Measurements from ENCODE around the gene RPL3.

RPL3 gene

GRCh38 chr22:39280250-39280649 is 39.2 kb downstream of the RPL3 start:
- DNase-seq, result no peak

- DNase-seq, result no peak
Measured at GRCh38 chr22:39279170-39279850, 40.1 kb downstream of the RPL3 start.

GRCh38 chr22:39278040-39278439 is 41.4 kb downstream of the RPL3 start:
- DNase-seq, result no peak

- no peak for DNase-seq
Measured at GRCh38 chr22:39277142-39277607, 42.2 kb downstream of the RPL3 start.

DNA sequence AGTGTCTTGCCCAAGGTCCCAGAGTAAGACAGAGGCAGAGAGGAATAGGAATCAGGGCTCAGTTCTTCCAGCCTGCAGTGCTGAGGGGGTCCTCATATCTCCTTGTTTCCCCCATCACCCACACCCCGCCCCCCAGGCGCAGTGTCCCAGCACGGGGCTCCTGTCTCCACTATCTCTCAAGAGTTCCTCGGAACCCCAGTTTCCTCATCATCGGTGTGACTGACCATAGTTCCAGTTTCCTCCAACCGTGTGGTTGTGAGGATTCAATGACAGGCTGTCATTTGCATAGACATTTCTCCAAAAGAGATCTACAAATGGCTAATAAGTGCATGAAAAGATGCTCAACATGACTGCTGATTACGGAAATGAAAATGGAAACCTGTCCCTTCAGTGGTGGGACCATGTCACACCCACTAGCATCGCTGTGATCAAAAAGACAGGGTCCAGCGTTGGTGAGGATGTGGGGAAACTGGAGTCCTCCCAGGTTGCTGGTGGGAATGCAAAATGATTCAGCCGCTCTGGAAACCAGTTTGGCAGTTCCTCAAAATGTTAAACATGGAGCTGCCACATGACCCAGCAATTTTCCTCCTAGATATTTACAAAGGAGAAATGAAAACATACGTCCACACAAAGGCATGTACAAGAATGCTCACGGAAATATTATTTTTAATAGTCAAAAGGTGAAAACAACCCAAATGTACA is 42.8 kb downstream of the RPL3 start:
- no peak for DNase-seq

DNA sequence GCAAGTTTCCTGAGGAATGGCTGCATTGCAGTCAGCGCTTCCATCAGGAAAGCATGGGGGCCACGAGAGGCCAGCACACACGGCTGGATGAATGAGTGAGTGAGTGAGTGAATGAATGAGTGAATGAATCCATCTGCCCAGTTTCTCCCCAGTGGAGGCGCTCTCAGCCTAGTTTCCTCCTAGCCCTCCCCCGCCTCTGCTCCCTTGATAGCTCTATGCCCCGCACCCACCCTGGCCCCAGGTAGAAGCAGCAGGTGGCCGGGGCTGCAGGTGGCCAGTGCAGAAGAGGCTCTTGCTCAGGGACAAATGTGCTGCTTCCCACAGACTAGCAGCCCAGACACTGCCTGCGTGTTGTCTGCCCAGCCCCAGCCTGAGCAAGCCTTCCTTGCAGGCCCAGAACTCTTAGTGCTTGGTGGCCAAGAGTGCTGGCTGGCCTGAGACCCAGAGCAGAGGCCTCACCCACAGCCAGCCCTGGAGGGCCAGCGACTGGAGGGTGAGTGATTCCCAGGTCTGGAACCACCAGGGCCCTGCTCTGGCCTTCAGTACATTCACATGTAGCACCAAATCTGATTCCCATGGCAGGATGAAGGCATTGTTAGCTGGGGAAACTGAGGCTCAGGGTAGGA is 43.5 kb downstream of the RPL3 start:
- no peak for DNase-seq

GRCh38 chr22:39273950-39274887 is 45.2 kb downstream of the RPL3 start:
- no peak for DNase-seq

- no peak for DNase-seq
Measured at GRCh38 chr22:39270792-39271191, 48.6 kb downstream of the RPL3 start.

GRCh38 chr22:39270280-39270679 is 49.1 kb downstream of the RPL3 start:
- DNase-seq, result no peak

GRCh38 chr22:39269095-39269790 is 50.2 kb downstream of the RPL3 start:
- DNase-seq, result no peak

DNA sequence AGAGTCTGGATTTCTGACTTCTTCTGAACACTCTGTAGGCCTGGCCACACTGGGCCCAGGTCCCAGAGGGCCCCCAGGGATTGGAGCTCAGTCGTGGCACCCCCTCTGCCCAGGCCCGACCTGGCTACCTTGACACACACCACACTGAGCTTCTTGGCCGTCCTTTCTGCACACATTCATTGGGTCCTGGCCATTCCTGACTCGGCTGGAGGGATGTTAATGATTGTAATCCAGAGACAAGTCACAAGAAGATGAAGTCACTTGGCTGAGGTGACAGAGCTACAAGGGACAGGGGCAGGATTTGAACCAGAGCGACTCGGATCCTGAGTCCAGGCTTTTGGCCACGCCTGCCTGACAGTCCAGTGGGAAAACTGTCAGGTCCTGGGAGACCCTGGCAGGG is 50.8 kb downstream of the RPL3 start:
- no peak for DNase-seq

DNA sequence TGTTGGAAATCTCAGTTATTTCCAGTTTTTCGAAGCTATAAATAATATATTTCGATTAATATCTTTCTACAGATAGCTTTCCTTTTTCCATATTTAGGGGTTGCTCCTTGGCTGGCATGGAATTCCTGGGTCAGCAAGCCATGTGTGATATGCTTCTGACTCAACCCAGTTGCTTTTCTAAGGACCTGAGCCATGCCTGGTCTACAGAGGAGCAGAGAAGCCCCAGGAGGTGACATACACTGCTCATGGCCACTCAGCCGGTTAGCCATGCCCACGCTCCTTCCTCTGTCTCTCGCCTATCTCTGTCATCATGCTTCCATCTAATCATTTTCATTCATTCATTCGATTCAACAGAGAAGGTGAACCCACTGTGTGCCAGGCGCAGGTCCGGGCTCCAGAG is 51.4 kb downstream of the RPL3 start:
- no peak for DNase-seq

DNA sequence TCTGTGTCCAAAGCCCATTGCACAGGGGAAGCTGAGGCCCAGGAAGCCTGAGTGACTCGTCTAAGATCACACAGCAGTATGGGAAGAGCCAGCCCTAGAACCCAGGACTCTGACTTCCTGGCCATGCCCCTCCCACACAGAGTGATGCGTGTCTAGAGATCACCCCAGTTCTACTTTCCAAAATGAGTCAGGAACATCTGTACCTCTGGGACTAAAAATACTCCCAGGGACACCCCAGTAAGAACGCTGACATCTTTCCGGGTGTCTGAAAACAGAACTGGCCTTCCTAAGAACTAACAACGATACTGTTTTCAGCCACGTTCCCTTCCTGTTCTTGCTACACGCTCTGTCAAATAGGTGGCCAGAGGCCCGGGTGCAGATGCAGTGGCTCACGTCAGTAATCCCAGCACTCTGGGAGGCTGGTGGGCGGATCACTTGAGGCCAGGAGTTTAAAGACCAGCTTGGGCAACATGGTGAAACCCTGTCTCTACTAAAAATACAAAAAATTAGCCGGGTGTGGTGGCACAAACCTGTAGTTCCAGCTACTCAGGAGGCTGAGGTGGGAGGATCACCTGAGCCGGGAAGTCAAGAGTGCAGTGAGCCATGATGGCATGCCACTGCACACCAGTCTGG is 52.9 kb downstream of the RPL3 start:
- DNase-seq, result no peak

GRCh38 chr22:39265143-39265886 is 54.1 kb downstream of the RPL3 start:
- no peak for DNase-seq

DNA sequence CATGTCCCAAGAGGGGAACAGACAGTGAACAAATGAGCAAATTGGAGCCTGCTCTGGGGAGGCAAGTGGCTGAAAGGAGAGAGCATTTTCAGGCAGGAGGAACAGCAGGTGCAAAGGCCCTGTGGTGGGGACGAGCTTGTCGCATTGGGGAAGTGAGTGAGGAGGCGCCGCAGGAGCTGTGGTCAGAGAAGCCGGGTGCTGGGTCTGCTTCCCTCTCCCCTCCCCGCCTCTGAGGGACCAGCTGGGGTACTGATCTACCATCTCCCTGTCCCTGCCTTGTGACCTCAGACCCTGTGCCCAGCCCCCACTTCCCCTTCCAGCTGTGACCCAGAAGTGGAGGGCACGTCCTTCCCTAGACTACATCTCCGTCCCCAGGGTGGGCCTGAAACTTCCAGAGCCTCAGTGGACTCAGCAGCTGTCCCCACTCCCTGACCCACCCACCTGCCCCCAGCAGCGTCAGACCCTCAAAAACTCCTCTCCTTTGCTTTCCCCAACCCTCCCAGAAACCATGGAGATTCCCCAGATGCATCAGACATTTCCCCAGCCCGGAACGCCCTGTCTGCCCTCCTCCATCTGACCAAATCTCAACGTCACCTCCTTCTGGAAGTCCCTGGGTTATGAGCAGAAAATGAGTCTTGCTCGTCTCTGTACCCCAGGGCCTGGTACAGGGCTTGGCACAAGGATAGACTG is 54.9 kb downstream of the RPL3 start:
- no peak for DNase-seq

DNA sequence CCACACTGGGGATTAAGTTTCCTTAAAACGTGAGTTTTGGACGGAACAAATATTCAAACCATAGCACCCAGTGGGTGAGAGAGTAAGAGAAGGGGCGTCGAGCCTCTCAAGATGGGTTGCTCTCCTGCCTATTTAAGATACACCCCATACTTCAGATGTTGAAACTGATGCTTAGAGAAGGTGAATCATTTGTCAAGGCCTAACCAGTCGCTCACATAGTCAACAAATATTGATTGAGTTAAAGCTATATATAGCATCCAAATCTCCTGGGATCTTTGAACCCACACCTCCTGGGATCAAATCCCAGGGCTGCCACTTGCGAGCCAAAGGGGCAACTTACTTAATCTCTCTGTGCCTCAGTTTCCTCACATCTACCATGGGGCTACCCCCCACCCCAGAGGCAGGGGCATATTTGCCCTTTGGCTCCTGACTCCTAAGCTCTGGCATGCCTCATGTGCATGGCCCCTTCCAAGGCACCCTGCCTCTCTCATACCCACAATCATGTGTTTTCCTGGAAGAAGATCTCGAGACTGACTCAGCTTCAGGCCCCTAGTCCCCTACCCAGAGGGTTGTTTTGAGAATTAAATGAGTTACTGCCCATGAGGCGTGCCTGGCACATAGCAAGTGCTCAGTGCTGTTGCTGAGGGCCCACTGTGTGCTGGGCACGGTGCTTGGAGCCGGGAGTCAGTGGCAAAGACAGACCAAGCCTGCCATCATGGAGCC is 55.6 kb downstream of the RPL3 start:
- no peak for DNase-seq

Data from right forelimb (tissue), 1 donor.